ENCODE measurements around the gene NKX3-2. TPM values are rescaled to one million over a fixed set of nuclear protein-coding genes. Genes with fewer than 3 reads are reported as not detected.

The NKX3-2 gene
- total RNA-seq, 6 donors from 2014 or later = 0.49 TPM; not detected in 5

- no peak for ATAC-seq (ENCODE audit: low FRiP score in 2 of 2)
Measured at GRCh38 chr4:13496605-13497004, 47.7 kb downstream of the NKX3-2 start.

GRCh38 chr4:13495753-13496152 lies 48.6 kb downstream of the NKX3-2 start:
- Histone ChIP-seq H3K4me3 (no peak overlapping the region), H3K9me3 (no peaks in the 10 kb centered on the region), H3K36me3 (no peaks in the 10 kb centered on the region), H3K4me1 (no peaks in the 10 kb centered on the region), H3K27me3 (no peaks in the 10 kb centered on the region), H3K27ac (no peak overlapping the region)
- DNase-seq = no peak
- ATAC-seq (ENCODE audit: low FRiP score in 2 of 2) = no peak
- TF ChIP-seq EP300 (IDR thresholded peaks at IDR 0.05) = no peak
- TF ChIP-seq, protein P1, sequence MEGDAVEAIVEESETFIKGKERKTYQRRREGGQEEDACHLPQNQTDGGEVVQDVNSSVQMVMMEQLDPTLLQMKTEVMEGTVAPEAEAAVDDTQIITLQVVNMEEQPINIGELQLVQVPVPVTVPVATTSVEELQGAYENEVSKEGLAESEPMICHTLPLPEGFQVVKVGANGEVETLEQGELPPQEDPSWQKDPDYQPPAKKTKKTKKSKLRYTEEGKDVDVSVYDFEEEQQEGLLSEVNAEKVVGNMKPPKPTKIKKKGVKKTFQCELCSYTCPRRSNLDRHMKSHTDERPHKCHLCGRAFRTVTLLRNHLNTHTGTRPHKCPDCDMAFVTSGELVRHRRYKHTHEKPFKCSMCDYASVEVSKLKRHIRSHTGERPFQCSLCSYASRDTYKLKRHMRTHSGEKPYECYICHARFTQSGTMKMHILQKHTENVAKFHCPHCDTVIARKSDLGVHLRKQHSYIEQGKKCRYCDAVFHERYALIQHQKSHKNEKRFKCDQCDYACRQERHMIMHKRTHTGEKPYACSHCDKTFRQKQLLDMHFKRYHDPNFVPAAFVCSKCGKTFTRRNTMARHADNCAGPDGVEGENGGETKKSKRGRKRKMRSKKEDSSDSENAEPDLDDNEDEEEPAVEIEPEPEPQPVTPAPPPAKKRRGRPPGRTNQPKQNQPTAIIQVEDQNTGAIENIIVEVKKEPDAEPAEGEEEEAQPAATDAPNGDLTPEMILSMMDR (IDR thresholded peaks at IDR 0.05) = no peak
- TF ChIP-seq POLR2A (IDR thresholded peaks at IDR 0.05) = no peak
- TF ChIP-seq POLR2AphosphoS5 (IDR thresholded peaks at IDR 0.05) = no peak
- 88 to 92% methylated on average over 1 of the region's 1 CpG for WGBS, 2 donors

More at GRCh38 chr4:13496605-13497004, 47.7 kb downstream of the NKX3-2 start:
- TF ChIP-seq POLR2A (IDR thresholded peaks at IDR 0.05) = no peak
- no peak for TF ChIP-seq EP300 (IDR thresholded peaks at IDR 0.05)
- TF ChIP-seq, protein P1 (IDR thresholded peaks at IDR 0.05) = no peak
- TF ChIP-seq POLR2AphosphoS5 (IDR thresholded peaks at IDR 0.05) = no peak
- Histone ChIP-seq H3K4me3 (no peak overlapping the region), H3K4me1 (no peaks in the 10 kb centered on the region), H3K27ac (no peak overlapping the region), H3K36me3 (no peaks in the 10 kb centered on the region), H3K9me3 (no peaks in the 10 kb centered on the region), H3K27me3 (no peaks in the 10 kb centered on the region)
- no peak for DNase-seq
- WGBS, 2 donors = 67 to 71% methylated on average over 2 of the region's 2 CpGs

GRCh38 chr4:13493793-13494192 lies 50.5 kb downstream of the NKX3-2 start:
- TF ChIP-seq EP300 (IDR thresholded peaks at IDR 0.05) (no peak), POLR2A (IDR thresholded peaks at IDR 0.05) (no peak), POLR2AphosphoS5 (IDR thresholded peaks at IDR 0.05) (no peak)
- TF ChIP-seq, protein P1 (IDR thresholded peaks at IDR 0.05) = no peak
- ATAC-seq (ENCODE audit: low FRiP score in 2 of 2) (no peak), DNase-seq (no peak)
- no peaks in the 10 kb centered on the region for H3K27me3 ChIP-seq
- H3K4me1 ChIP-seq = no peaks in the 10 kb centered on the region
- no peaks in the 10 kb centered on the region for H3K9me3 ChIP-seq
- H3K4me3 ChIP-seq = no peak overlapping the region
- H3K27ac ChIP-seq = no peak overlapping the region
- H3K36me3 ChIP-seq = no peaks in the 10 kb centered on the region

- no peaks in the 10 kb centered on the region for H3K27me3 ChIP-seq
Measured at GRCh38 chr4:13492747-13493146, 51.6 kb downstream of the NKX3-2 start.

More at GRCh38 chr4:13492747-13493146, 51.6 kb downstream of the NKX3-2 start:
- 68 to 71% methylated on average over 3 of the region's 3 CpGs for WGBS, 2 donors
- TF ChIP-seq, protein P1 (IDR thresholded peaks at IDR 0.05) = no peak
- no peak for TF ChIP-seq EP300 (IDR thresholded peaks at IDR 0.05)
- no peak for TF ChIP-seq POLR2A (IDR thresholded peaks at IDR 0.05)
- TF ChIP-seq POLR2AphosphoS5 (IDR thresholded peaks at IDR 0.05) = no peak
- Histone ChIP-seq H3K9me3 (no peaks in the 10 kb centered on the region), H3K4me1 (no peaks in the 10 kb centered on the region), H3K36me3 (no peaks in the 10 kb centered on the region), H3K27ac (no peak overlapping the region), H3K4me3 (no peak overlapping the region)
- DNase-seq (no peak), ATAC-seq (ENCODE audit: low FRiP score in 2 of 2) (no peak)

Other genes with a start within 250 kb of the NKX3-2 start
- 10 to 100 TPM in 4 of 6 donors, 1 to 10 TPM in 2; 7.3 to 19.5 (median 16.6) TPM for gene RAB28, start 60.2 kb downstream of the NKX3-2 start, total RNA-seq
- 10 to 100 TPM; 33.1 to 88.0 (median 37.9) TPM for gene BOD1L1, start 83.2 kb upstream of the NKX3-2 start, total RNA-seq

Data from upper lobe of left lung (tissue), 6 donors.